Sigmoid colon (tissue), 3 donors: ENCODE results near the gene PLEKHG5.

ENCODE experiments used
- CTCF ChIP-seq, 4 experiments: fragments of 450-650 bp in 3 of 4; fragments of 200-600 bp in 1 of 4; IDR thresholded peaks; one replicate each; pipeline ENCODE4 v1.5.1; 2016 to 2019; ENCODE audit warnings: antibody characterized with exemption in 4 of 4, mild to moderate bottlenecking in 3 of 4, moderate library complexity in 2 of 4
- POLR2A ChIP-seq, 2 donors: fragments of 450-650 bp; IDR thresholded peaks; one replicate each; pipeline ENCODE4 v1.6.1; 2016; ENCODE audit warnings: antibody characterized with exemption in 2 of 2, mild to moderate bottlenecking in 2 of 2, moderate library complexity in 2 of 2

DNA sequence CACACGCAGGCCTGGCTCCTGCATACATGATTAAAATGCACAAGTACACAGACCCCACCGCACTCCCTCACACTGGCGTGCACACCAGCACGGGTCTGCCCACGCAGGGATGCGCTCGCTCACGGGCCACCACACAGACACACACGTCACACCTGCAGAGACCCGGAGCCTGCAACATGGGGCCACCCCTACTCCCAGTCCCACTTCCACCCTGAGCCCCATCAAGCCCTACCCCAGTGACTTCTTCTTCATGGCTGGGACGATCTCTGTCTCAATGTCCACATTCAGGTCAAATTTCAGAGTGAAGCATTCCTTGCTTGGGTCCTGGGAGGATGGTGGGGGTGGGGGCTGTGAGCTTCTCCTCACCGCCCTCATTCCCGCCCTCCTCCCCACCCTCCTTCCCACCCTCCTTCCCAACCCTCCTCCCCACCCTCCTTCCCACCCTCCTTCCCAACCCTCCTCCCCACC lies 16.6 kb downstream of the PLEKHG5 start:
- TF ChIP-seq CTCF (IDR thresholded peaks at IDR 0.05) (no peak), POLR2A (IDR thresholded peaks at IDR 0.05) (no peak)
